HG03354 (cell line): ENCODE data around the gene OR10K2.
"Not testable (repeated sequence)": the region's sequence is repeated elsewhere in the genome, so short reads cannot be mapped to it uniquely, and the experiment has no call there.

Source experiments
- ATAC-seq: cut with Tn5 transposase; IDR thresholded peaks from one replicate; pipeline ENCODE4 v1.9.1; 2021; ENCODE audit warnings: mild to moderate bottlenecking; ENCODE audit not compliant: unreplicated experiment, poor library complexity, severe bottlenecking

OR10K2 gene, protein sequence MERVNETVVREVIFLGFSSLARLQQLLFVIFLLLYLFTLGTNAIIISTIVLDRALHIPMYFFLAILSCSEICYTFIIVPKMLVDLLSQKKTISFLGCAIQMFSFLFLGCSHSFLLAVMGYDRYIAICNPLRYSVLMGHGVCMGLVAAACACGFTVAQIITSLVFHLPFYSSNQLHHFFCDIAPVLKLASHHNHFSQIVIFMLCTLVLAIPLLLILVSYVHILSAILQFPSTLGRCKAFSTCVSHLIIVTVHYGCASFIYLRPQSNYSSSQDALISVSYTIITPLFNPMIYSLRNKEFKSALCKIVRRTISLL

DNA sequence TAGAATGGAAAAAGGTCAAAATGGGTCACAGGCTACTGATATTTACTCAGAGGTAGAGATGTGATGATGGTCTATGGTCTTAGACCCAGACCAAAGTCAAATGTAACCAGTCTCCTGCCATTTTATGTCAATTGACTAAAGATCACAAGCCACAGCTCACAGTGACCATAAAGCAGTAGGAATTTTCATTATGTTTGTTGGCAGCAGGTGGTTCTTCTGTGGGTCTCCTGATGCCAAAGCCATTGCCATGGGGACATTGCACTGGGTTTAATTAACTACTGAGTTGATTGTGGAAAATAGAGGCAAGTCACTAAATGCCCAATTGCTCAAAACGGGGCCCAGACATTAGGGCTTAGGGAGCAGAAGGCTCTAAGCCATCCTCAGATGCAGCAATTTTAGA lies at the start of gene OR10K2:
Gene OR10K2 (minus strand): TSS at position 101 of the 400 bp plus-strand sequence. CDS start 5,371 bp downstream, outside the sequence.
- ATAC-seq, result no peak

DNA sequence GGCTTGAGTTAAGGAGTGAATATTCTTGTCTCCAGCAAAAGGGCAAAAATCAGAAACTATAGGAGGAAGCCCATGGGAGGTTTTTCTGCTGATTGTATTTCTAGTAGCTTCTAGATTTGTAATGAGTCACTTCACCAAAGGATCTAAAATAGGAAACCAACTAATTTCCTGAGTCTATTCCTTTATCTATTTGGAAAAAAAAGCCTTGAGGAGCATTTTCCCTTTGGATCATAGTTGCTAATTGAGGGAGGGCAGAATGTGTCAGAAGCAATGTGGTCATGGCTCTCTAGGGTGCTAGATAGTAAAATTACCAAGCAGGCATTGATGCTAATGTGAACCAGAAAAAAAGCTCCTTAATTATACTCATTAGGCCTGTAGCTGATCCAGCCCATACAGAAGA lies 45.9 kb upstream of the OR10K2 start, which contains the start of gene OR10R2:
Gene OR10R2 (plus strand): TSS at position 301 of the 400 bp plus-strand sequence. CDS start 106 bp downstream, outside the sequence.
- no peak for ATAC-seq

DNA sequence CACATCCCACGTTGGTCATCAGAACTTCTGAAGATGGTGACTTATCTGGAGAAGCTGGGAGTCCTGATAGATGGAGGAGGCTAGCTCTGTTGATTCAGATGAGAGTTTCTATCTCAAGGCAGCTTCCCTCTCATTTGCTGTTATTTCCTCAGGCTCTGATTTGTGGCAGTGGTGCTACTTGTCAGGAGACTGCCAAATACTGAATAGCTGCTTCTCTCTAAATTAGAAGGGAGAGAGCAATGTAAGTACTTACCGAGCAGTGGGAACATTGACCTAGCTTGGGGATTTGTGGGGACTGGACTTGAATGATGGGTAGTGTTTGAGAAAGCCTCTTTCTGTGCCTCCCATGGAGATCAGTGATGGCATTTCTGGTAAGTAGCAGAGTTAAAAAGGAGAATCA lies 35.5 kb upstream of the OR10K2 start, which contains the start of gene OR10K1:
Gene OR10K1 (plus strand): TSS at position 301 of the 400 bp plus-strand sequence. CDS start 3,728 bp downstream, outside the sequence.
- no peak for ATAC-seq

DNA sequence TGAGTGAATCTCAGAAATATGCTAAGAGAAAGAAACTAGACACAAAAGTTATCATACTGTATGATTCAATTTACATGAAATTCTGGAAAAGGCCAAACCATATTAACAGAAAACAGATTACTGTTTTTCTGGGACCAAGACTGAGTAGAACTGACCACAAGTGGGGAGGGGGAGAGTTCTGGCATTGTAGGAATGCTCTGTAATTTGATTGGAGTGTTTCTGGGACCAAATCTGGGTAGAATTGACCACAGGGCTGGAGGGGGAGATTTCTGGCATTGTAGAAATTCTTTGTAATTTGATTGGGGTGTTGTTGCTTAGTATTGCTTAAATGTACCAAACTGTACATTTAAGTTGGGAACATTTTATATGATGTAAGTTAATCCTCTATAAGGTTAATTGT lies 32.2 kb upstream of the OR10K2 start:
- ATAC-seq, result no peak

DNA sequence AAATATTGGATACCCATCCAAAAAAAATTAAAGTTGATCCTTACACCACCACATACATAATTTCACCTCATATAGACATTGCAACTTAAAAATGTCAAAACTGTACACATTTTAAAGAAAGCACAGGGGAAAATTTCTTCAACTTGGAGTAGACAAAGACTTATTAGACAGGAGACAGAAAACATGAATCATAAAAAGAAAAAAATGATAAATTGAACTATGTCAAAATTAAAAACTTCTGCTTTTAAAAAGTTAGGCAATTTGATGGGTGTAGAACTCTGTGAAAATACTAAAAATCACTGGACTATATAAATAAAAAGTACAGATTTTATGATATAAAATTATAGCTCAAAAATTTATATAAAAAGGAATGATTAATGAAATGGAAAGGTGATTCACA lies 31.2 kb upstream of the OR10K2 start:
- ATAC-seq, result no peak

DNA sequence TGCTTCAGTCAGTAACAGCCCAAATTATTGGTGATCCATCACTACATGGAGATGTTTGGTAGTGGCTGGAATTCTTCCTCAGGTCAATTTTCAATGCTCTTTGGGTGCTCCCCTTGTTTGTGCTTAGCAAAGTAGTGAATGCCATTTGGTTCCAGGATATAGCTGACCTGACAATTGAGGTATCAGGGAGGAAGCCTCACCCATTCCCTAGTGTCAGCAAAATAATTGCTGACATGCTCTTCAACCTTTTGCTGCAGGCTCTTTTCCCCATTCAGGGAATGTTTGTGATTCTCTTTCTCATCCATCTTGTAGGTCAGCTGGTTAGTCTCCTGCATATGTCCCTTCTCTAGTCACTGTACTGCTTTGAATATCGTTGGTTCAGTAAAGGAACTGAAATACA lies 28.5 kb upstream of the OR10K2 start:
- ATAC-seq, result no peak

DNA sequence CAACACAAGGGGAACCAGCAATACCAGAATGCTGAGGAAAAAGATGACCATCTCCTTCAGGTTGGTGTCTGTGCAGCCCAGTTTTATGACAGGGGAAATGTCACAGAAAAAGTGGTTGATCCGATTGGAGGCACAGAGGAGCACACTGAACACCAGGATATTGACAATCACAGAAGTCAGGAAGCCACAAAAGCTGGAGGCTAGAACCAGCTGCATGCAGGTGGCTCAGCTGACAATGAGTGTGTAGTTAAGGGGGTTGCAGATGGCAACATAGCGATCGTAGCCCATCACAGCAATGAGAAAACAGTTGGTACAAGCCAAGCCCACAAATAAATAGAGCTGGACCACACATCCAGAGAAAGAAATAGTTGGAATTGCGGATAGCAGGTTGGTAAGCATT lies 19.3 kb upstream of the OR10K2 start:
- ATAC-seq, result no peak

DNA sequence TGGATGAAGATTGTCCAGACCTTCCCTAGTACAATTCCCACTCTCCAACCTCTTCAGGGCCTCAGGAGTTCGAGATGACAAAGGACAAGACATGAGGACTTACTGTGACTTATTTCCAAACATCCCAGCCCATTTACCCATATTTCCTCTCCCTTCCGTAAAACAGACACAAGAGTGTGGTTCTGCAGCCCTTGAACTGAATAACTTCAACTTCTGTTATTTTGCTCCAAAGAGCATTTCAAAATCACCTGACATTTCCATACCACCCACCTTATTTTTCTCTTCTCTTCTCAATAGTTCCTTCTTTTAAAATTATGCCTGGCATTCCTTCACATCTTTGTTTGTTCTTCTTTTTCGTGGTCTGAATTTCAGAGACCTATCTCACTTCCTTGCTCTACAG lies 8.7 kb upstream of the OR10K2 start:
- ATAC-seq, result no peak

DNA sequence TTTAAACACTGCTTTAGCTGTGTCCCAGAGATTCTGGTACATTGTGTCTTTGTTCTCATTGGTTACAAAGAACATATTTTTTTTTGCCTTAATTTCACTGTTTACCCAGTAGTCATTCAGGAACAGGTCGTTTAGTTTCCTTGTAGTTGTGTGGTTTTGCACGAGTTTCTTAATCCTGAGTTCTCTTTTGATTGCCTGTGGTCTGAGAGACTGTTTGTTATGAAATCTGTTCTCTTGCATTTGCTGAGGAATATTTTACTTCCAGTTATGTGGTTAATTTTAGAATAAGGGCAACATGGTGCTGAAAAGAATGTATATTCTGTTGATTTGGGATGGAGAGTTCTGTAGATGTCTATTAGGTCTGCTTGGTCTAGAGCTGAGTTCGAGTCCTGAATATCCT lies 4.1 kb upstream of the OR10K2 start:
- not testable (repeated sequence) for ATAC-seq

DNA sequence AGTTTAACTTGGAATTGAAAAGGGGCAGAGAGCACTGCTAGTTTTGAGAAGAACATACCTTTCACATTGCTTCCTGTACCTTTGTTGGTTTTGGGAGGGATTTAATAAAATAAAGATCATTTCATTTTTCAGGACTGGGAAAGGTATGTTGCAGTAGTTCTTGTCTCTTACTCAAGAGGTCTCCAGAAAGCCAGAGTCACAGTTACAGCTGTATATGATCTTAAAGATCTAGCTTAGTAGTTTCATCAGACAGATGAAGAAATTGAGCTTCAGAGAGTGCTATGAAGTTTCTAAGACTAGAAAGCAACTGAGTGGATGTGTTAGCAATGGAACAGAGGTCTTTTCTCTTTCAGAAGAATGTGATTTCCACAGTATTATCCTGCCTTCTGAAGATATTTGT lies 1.0 kb downstream of the OR10K2 start:
- no peak for ATAC-seq

DNA sequence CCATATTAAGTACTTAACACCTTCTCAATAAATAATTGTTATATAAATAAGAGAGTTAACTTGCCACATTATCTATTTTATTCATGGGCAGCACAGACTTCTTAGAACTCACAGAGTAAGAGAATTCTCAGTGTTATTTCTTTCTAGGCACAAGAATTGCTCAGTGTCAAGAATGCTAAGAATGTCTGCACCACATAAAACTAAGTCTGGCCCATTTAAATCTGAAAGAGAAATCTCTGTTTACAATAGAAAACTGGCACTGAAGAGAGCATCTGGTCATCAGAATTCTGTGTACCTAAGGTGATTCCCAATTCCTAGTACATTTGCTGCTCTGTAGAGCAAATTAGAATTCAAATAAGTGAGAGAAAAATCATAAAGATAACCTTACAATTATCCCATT lies 3.8 kb downstream of the OR10K2 start:
- no peak for ATAC-seq

DNA sequence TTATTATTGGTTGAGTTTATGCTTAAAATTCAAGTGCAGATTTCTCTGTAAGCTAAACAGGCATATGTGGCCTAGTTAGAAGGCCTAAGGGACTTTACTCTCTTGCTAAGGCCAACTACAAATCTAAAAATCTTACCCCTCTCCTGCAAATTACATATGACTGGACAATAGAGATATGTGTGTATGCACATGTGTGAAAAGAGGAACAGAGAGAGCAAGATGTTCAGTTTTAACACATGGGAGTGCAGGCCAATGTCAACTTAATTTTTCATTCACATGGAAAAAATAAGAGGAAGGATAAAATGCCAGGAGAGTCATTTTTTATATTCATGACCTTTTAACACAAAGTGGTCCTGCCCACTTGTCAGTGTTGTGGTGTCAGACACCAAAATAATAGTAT lies 8.5 kb downstream of the OR10K2 start:
- no peak for ATAC-seq

DNA sequence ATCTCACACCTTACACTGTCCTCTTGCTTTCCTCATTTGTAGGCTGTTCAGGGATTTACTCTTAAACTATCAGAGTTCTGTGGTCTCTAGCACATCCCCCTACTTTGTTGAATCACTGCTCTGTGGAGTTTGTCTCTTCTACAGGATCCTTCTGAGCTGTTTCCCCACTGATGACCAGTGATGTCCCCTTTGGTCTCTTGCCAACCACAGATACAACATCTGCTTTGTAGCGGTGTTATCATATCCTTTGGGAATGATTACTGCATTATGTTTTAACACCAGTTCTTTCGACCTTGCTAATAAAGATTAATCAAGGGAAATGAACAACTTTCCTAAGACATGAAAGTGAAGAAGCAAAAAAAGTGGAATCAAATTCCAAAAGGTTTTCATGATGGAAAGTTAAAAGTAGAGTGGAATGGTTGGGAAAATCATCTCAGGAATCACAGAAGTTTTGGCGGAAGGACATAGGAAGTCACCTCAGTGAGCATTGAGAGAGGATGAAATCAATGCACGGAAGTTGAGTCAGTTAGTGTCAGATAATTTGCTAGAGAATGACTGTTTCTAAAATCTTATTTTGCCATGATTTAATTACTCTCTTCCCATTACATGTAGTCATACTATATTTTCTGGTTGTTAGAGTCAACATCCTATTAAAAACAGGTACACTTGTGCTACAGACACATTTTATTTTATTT lies 11.2 kb downstream of the OR10K2 start:
- no peak for ATAC-seq

DNA sequence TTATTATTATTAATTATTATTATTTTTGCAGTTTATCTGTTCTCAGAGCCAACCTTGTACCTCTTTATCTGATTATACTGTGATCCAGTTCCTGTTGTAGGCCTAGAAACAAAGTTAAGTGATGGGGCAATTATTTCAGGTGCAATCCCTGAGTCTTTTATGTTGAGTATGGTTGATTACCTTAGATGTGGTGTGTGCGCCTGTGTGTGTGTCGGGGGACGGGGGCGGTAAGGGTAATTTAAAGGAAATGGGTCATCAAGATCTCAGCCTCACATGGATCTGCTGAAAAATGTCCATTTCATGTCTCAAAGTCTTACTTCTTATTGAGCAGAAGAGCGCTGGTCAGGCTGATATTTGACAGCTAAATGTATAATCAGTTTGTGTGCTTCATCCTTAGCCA lies 18.9 kb downstream of the OR10K2 start:
- ATAC-seq, result no peak

DNA sequence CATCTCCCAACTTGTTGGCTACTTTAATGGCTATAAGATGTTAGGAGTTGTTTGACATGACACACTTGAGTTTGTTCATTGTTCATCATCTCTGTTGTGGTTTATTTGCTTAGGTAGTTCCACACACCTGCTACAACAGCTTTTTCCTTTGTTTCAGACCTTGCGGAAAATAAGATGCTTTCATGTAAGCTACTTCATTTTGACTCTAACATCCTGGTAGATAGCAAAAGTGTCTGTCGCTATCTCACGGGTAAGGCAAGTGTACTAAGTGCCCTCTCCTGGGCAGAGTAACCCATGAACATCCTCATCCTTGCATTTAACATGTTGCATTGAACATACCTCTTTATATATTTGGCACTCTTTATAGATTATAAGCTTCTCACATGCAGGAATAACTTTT lies 25.2 kb downstream of the OR10K2 start:
- ATAC-seq, result no peak

DNA sequence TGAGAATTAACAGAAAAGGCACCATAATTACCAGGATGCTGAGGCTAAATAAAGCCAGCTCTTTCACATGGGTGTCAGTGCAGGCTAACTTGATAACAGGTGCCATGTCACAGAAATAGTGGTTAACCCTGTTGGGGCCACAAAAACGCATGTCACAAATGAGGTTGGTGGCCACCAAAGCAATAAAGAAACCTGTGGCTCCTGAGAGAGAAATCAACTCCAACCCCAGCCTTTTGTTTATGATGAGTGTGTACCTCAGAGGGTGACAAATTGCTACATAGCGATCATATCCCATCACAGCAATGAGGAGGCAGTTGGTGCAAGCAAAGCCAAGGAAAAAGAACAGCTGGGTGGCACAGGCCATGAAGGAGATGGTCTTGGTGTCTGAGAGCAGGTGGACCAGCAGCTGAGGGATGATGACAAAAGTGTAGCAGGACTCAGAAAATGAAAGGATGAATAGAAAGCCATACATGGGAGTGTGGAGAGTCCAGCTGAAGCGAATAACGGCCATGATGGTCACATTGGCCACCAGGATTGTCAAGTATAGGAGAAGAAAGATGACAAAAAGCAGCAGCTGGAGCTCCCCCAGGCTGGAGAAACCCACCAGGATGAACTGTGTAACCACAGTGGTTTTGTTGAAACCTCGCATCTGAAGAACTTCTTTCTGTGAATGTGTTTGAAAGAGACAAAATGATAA lies 27.1 kb downstream of the OR10K2 start, which contains the start of gene OR10T2:
Gene OR10T2 (minus strand): TSS at position 649 of the 697 bp plus-strand sequence. CDS start 0 bp downstream, at position 649.
- ATAC-seq, result no peak

DNA sequence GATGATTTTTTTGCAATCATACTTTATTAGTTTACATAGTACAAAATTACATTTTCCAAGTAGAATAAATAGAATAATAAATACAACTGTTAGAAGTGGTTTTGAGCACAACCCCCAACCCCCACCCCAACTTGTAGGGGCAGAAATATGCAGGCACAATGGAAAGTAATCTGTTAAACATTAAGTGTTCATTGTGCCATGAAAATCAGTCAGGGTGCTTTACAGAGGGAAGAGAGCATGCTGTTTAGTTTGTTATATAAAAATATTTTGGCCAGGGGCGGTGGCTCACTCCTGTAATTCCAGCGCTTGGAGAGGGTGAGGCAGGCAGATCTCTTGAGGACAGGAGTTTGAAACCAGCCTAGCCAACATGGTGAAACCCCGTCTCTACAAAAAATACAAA lies 29.4 kb downstream of the OR10K2 start:
- ATAC-seq, result no peak

DNA sequence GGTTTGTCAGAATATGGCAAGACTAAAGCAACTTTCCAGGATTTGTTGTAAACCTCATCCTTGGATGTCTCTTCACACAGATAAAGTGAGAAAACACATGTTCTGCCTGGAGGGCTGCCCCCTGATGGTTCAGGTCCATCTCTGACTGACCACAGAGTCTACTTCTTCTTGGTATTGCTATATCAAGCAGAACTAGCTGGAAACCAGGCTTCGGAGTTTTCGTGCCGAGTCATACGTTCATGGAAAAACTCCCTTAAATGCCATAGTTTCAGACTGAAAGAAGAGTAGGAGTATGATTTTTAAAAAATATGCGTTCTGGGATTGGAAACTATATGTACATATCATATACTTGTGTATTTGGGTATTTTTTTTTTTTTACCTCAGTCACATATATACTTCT lies 32.6 kb downstream of the OR10K2 start:
- ATAC-seq, result no peak

DNA sequence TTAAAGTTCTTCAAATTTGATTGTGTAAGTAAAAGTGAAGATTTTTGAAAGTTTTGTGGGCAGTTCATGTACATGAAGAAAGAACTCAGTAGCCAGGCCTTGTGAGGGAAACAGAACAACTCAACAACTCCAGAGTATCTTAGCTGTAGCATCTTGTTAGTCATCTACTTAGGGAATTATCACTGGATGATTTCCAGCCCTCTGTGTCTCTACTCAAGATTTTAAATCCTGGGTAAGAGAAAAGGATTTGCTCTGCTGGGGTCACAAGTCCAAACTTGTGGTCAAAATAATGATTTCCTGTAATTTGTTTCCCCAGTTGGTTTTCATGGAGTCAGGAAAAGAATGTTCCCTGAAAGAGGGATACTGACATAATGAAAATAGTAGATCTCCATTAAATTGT lies 34.9 kb downstream of the OR10K2 start:
- ATAC-seq, result no peak

DNA sequence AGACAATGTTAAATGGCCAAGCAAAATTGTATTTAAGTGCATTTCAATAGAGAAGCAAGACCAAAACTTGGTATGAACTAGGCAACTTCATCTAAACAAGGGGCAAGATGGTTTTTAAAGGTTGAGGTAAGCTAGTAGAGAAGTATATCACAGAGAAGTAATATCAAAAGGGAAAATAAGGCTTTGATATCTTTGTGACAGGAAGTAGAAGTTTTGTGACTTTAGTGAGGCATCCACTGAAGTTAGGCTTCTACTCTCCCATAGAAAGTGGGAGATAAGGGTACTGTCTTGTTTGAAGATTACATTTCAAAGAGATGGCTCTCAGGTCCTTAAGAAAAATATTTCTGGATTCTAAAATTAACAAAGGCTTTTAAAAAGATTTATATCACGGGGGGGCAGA lies 35.7 kb downstream of the OR10K2 start:
- ATAC-seq, result no peak
